ENCODE data around the gene GHRL.

The GHRL gene

GRCh38 chr3:10317311-10317960 lies 24.7 kb upstream of the GHRL start:
- TF ChIP-seq ZNF274 (IDR thresholded peaks at IDR 0.05; ENCODE audit: low read depth, low read length): no peak
- no peak overlapping the region for H3K4me3 ChIP-seq (ENCODE audit: low read length)

- no peak for TF ChIP-seq ZNF274 (IDR thresholded peaks at IDR 0.05; ENCODE audit: low read depth, low read length)
- no peak overlapping the region for H3K4me3 ChIP-seq (ENCODE audit: low read length)
Measured at GRCh38 chr3:10315771-10316344, 23.1 kb upstream of the GHRL start.

GRCh38 chr3:10315101-10315500 lies 22.4 kb upstream of the GHRL start:
- no peak overlapping the region for H3K4me3 ChIP-seq (ENCODE audit: low read length)
- no peak for TF ChIP-seq ZNF274 (IDR thresholded peaks at IDR 0.05; ENCODE audit: low read depth, low read length)

- H3K4me3 ChIP-seq (ENCODE audit: low read length): no peak overlapping the region
- TF ChIP-seq ZNF274 (IDR thresholded peaks at IDR 0.05; ENCODE audit: low read depth, low read length): no peak
Measured at GRCh38 chr3:10312861-10313260, 20.1 kb upstream of the GHRL start.

GRCh38 chr3:10312391-10312790 lies 19.6 kb upstream of the GHRL start:
- TF ChIP-seq ZNF274 (IDR thresholded peaks at IDR 0.05; ENCODE audit: low read depth, low read length): no peak
- no peak overlapping the region for H3K4me3 ChIP-seq (ENCODE audit: low read length)

GRCh38 chr3:10311710-10312109 lies 19.0 kb upstream of the GHRL start:
- TF ChIP-seq ZNF274 (IDR thresholded peaks at IDR 0.05; ENCODE audit: low read depth, low read length): no peak
- no peak overlapping the region for H3K4me3 ChIP-seq (ENCODE audit: low read length)

- no peak overlapping the region for H3K4me3 ChIP-seq (ENCODE audit: low read length)
- TF ChIP-seq ZNF274 (IDR thresholded peaks at IDR 0.05; ENCODE audit: low read depth, low read length): no peak
Measured at GRCh38 chr3:10310578-10310977, 17.8 kb upstream of the GHRL start.

- no peak for TF ChIP-seq ZNF274 (IDR thresholded peaks at IDR 0.05; ENCODE audit: low read depth, low read length)
- no peak overlapping the region for H3K4me3 ChIP-seq (ENCODE audit: low read length)
Measured at GRCh38 chr3:10309736-10310135, 17.0 kb upstream of the GHRL start.

- no peak overlapping the region for H3K4me3 ChIP-seq (ENCODE audit: low read length)
- no peak for TF ChIP-seq ZNF274 (IDR thresholded peaks at IDR 0.05; ENCODE audit: low read depth, low read length)
Measured at GRCh38 chr3:10308678-10309077, 15.9 kb upstream of the GHRL start.

GRCh38 chr3:10306156-10306555 lies 13.4 kb upstream of the GHRL start:
- H3K4me3 ChIP-seq (ENCODE audit: low read length): no peak overlapping the region
- TF ChIP-seq ZNF274 (IDR thresholded peaks at IDR 0.05; ENCODE audit: low read depth, low read length): no peak

- H3K4me3 ChIP-seq (ENCODE audit: low read length): no peak overlapping the region
- no peak for TF ChIP-seq ZNF274 (IDR thresholded peaks at IDR 0.05; ENCODE audit: low read depth, low read length)
Measured at GRCh38 chr3:10305331-10305902, 12.7 kb upstream of the GHRL start.

- no peak overlapping the region for H3K4me3 ChIP-seq (ENCODE audit: low read length)
- TF ChIP-seq ZNF274 (IDR thresholded peaks at IDR 0.05; ENCODE audit: low read depth, low read length): no peak
Measured at GRCh38 chr3:10304905-10305304, 12.2 kb upstream of the GHRL start.

- no peak for TF ChIP-seq ZNF274 (IDR thresholded peaks at IDR 0.05; ENCODE audit: low read depth, low read length)
- H3K4me3 ChIP-seq (ENCODE audit: low read length): no peak overlapping the region
Measured at GRCh38 chr3:10303785-10304184, 11.0 kb upstream of the GHRL start.

GRCh38 chr3:10303105-10303504 lies 10.4 kb upstream of the GHRL start:
- TF ChIP-seq ZNF274 (IDR thresholded peaks at IDR 0.05; ENCODE audit: low read depth, low read length): no peak

GRCh38 chr3:10300087-10300486 lies 7.3 kb upstream of the GHRL start:
- H3K4me3 ChIP-seq (ENCODE audit: low read length): no peak overlapping the region
- TF ChIP-seq ZNF274 (IDR thresholded peaks at IDR 0.05; ENCODE audit: low read depth, low read length): no peak

More at GRCh38 chr3:10303105-10303504, 10.4 kb upstream of the GHRL start:
- H3K4me3 ChIP-seq (ENCODE audit: low read length): no peak overlapping the region
